Activated B cell treated with CpG ODN at 0.5 μM for 24 hours (primary cell): ENCODE results near the gene DNM2. TPM values are rescaled to one million over a fixed set of nuclear protein-coding genes. Genes with fewer than 3 reads are reported as not detected.

Source experiments
- ATAC-seq: fragments of 200-7000 bp; cut with Tn5 transposase; one replicate; pipeline ENCODE4 v1.10.0; 2021; ENCODE audit warnings: low read depth, mild to moderate bottlenecking, moderate library complexity
- CTCF ChIA-PET: fragments of 350-600 bp; sonication (Branson Sonifier 250); formaldehyde crosslinking; loops from one replicate; lab custom pipeline; 2021; ENCODE audit warnings: antibody characterized with exemption; lab: Charles Lee
- POLR2A ChIA-PET: fragments of 350-600 bp; sonication (Branson Sonifier 250); formaldehyde crosslinking; loops from one replicate; lab custom pipeline; 2021; ENCODE audit warnings: antibody characterized with exemption; lab: Charles Lee
- DNase-seq: peaks from one replicate; pipeline ENCODE4 v3.0.0; 2022
- H3K27ac Mint-ChIP-seq: one replicate; pipeline ENCODE4 v1.8.0; 2020; ENCODE audit warnings: mixed read lengths
- H3K27me3 Mint-ChIP-seq: one replicate; pipeline ENCODE4 v1.8.0; 2021; ENCODE audit warnings: mixed read lengths
- H3K36me3 Mint-ChIP-seq: one replicate; pipeline ENCODE4 v1.8.0; 2021; ENCODE audit warnings: low read depth, mixed read lengths
- H3K4me1 Mint-ChIP-seq: one replicate; pipeline ENCODE4 v1.8.0; 2021; ENCODE audit warnings: mixed read lengths
- H3K4me3 Mint-ChIP-seq: one replicate; pipeline ENCODE4 v1.8.0; 2020; ENCODE audit warnings: mild to moderate bottlenecking, mixed read lengths
- H3K9me3 Mint-ChIP-seq: one replicate; pipeline ENCODE4 v1.8.0; 2020; ENCODE audit warnings: mixed read lengths
- intact Hi-C: fragments of 100-400 bp; cut with micrococcal nuclease; formaldehyde crosslinking; loops from one replicate; pipeline ENCODE4 v1.15.1; 2024
- total RNA-seq: library from RNA; stranded (reverse); gene quantifications from 2 replicates; pipeline ENCODE4 v1.2.3, GENCODE V29; 2022
- TF ChIP-seq, protein P1 (sequence below): fragments of 200-600 bp; IDR thresholded peaks from one replicate; pipeline ENCODE4 v1.8.0; 2022; ENCODE audit warnings: antibody characterized with exemption, mild to moderate bottlenecking

The DNM2 gene
- total RNA-seq, 1 donor from 2014 or later = 257 TPM

DNA sequence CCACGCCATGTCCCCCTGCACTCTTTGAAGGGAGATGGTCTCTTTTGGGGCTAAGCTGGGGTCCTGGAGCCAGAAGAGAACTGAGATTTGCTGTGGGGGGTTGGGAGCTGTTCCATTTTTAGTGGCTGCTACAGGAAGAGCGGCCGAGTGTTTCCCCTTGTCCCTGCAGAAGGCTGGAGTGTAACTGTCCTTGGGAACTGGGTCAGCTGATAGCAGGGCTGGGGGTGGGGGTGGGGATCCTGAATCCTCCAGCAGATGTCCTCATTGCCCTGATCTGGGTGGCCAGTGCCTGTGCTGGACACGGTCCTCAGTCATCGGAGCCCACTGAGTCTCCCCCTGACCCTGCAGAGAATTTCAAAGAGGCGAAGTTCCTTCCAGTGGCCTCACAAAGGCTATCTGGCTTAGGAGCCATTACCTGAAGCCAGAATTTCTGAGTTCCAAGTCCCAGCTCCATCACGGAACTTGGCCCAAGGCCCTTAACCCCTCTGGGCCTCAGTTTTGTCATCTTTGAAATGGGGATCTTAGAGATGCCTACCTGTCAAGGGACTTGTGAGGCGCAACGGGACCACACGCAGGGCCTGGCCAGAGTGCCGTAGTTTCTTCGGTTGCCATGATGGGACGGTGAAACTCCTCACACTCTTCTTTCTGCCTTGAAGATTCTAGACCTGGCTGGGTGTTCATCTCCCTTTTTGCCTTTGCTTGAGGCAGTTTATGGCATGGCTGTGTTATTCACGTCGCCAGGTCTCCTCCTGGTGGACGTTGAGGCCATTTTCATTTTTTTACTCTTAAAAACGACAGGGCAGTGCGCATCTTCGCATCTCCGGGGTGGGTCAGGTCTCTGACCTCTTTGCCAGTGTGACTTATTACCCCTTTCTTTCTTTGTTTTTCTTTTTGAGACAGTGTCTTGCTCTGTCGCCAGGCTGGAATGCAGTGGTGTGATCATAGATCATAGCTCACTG is 51.9 kb downstream of the DNM2 start:
- DNase-seq (no peak), ATAC-seq (no peak)
- no peaks in the 10 kb centered on the region for H3K27me3 Mint-ChIP-seq
- intact Hi-C loops = loop anchor here (1.0 kb wide), 1 partner anchor 53 kb away; no protein-coding TSS in a partner anchor
- peaks cover 49% of the 10 kb centered on the region for H3K36me3 Mint-ChIP-seq
- H3K4me1 Mint-ChIP-seq = peaks cover 46% of the 10 kb centered on the region
- H3K27ac Mint-ChIP-seq = peak overlapping the region; percentile 78
- POLR2A ChIA-PET = interaction anchor here (0.6 to 1.7 kb wide), 7 partner anchors 8 to 342 kb away, joined by 3 to 8 read pairs (median 5); partner anchors contain the start of gene DNM2
- no peaks in the 10 kb centered on the region for H3K9me3 Mint-ChIP-seq
- TF ChIP-seq, protein P1, sequence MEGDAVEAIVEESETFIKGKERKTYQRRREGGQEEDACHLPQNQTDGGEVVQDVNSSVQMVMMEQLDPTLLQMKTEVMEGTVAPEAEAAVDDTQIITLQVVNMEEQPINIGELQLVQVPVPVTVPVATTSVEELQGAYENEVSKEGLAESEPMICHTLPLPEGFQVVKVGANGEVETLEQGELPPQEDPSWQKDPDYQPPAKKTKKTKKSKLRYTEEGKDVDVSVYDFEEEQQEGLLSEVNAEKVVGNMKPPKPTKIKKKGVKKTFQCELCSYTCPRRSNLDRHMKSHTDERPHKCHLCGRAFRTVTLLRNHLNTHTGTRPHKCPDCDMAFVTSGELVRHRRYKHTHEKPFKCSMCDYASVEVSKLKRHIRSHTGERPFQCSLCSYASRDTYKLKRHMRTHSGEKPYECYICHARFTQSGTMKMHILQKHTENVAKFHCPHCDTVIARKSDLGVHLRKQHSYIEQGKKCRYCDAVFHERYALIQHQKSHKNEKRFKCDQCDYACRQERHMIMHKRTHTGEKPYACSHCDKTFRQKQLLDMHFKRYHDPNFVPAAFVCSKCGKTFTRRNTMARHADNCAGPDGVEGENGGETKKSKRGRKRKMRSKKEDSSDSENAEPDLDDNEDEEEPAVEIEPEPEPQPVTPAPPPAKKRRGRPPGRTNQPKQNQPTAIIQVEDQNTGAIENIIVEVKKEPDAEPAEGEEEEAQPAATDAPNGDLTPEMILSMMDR = no peak
- CTCF ChIA-PET = interaction anchor here (0.5 to 3.3 kb wide), 3 partner anchors 45 to 55 kb away, joined by 3 to 18 read pairs (median 5); partner anchors contain the start of gene DNM2
- H3K4me3 Mint-ChIP-seq = no peak overlapping the region

DNA sequence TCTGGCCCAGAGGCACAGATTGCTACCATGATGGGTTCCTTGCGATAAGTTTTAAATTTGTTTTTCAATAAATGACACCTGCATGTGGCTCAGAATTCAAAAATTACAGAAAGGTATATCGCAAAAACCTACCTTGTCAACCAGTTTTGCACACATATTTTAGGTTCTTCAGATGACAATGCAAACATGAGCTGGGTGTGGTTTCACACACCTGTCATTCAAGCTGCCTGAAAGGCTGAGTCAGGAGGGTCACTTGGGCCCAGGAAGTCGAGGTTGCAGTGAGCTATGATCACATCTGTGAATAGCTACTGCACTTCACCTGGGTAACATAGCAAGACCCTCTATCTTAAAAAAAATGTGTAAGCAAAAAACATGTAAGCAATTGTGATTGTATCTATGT is 56.1 kb downstream of the DNM2 start:
- H3K9me3 Mint-ChIP-seq = no peaks in the 10 kb centered on the region
- DNase-seq (no peak), ATAC-seq (no peak)
- H3K4me1 Mint-ChIP-seq = peaks cover 43% of the 10 kb centered on the region
- H3K27ac Mint-ChIP-seq = no peak overlapping the region
- H3K36me3 Mint-ChIP-seq = peaks cover 67% of the 10 kb centered on the region
- H3K27me3 Mint-ChIP-seq = no peaks in the 10 kb centered on the region
- TF ChIP-seq, protein P1 = no peak
- POLR2A ChIA-PET = interaction anchor here (0.6 to 1.2 kb wide), 3 partner anchors 44 to 206 kb away, joined by 3 to 6 read pairs (median 4); no protein-coding TSS in a partner anchor
- CTCF ChIA-PET = interaction anchor here (0.7 to 1.7 kb wide), 3 partner anchors 46 to 90 kb away, joined by 3 to 4 read pairs (median 3); partner anchors contain the start of gene DNM2
- H3K4me3 Mint-ChIP-seq = no peak overlapping the region
- intact Hi-C loops = no loop called here

DNA sequence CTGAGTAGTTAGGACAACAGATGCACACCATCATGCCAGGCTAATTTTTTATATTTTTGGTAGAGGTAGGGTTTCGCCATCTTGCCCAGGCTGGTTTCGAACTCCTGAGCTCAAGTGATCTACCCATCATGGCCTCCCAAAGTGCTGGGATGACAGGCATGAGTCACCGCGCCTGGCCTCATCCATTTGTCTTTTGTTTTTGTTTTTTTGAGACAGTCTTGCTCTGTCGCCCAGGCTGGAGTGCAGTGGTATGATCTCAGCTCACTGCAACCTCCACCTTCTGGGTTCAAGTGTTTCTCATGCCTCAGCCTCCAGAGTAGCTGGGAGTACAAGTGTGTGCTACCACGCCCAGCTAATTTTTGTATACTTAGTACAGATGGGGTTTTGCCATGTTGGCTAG is 57.0 kb downstream of the DNM2 start:
- ChIA-PET POLR2A (interaction anchor here (0.6 to 0.7 kb wide), 4 partner anchors 57 to 1260 kb away, joined by 3 to 4 read pairs (median 4); no protein-coding TSS in a partner anchor), CTCF (no interaction called here)
- H3K27me3 Mint-ChIP-seq = no peaks in the 10 kb centered on the region
- peaks cover 36% of the 10 kb centered on the region for H3K4me1 Mint-ChIP-seq
- no peaks in the 10 kb centered on the region for H3K9me3 Mint-ChIP-seq
- ATAC-seq (no peak), DNase-seq (no peak)
- TF ChIP-seq, protein P1 = no peak
- intact Hi-C loops = no loop called here
- H3K36me3 Mint-ChIP-seq = peaks cover 67% of the 10 kb centered on the region
- H3K4me3 Mint-ChIP-seq = no peak overlapping the region
- no peak overlapping the region for H3K27ac Mint-ChIP-seq

DNA sequence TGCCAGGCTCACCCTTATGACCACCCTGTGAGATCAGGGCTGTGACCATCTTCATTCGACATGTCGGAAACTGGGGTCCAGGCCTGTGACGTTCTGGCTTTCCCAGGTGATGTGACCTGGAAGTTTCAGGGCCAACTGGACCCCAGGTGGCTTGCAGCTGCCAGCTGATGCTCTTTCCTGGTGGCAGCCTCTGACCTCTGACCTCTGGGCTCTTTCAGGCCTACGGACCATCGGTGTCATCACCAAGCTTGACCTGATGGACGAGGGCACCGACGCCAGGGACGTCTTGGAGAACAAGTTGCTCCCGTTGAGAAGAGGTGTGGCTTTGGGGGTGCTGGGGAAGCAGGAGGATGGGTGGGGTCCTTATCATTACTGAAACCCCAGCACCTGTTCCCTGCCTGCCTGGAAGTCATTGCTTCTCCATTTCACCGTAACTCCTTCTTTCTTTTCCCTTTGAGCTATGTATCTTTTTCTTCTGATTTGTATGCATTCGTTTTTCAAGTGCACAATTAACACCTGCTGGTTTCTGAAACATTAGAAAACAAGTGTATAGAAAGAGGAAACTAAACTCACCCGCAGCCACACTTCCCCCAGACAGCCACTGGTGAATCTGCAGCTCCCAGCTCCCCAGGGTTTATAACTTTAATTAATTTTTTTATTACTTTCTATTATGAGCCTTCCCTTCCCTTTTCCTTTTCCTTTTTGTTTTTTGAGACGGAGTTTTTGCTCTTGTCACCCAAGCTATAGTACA is 59.2 kb downstream of the DNM2 start:
- Mint-ChIP-seq H3K4me1 (peaks cover 46% of the 10 kb centered on the region), H3K4me3 (peak overlapping the region; percentile 2), H3K27ac (peak overlapping the region; percentile 64), H3K27me3 (no peaks in the 10 kb centered on the region), H3K9me3 (no peaks in the 10 kb centered on the region), H3K36me3 (peaks cover 68% of the 10 kb centered on the region)
- CTCF ChIA-PET = interaction anchor here (1.0 to 2.2 kb wide), 4 partner anchors 46 to 87 kb away, joined by 3 to 14 read pairs (median 6); partner anchors contain the start of genes DNM2 and QTRT1
- TF ChIP-seq, protein P1 = no peak
- ATAC-seq = peak; percentile 82
- POLR2A ChIA-PET = interaction anchor here (0.6 to 2.1 kb wide), 8 partner anchors 8 to 75 kb away, joined by 3 to 10 read pairs (median 4); partner anchors contain the start of genes DNM2 and TMED1
- intact Hi-C loops = loop anchor here (1.0 to 2.0 kb wide), 3 partner anchors 18 to 60 kb away; no protein-coding TSS in a partner anchor
- DNase-seq = no peak
